Astrocyte of the cerebellum (primary cell): ENCODE measurements around the gene CLDND2.

ENCODE experiments used
- DNase-seq: peaks from one replicate; pipeline ENCODE4 v3.0.0-alpha.2; 2011; ENCODE audit warnings: low read depth
- H3K4me3 ChIP-seq: 2 replicates; pipeline ENCODE4 v1.5.1; 2011; ENCODE audit warnings: mild to moderate bottlenecking, low read depth, low read length, moderate library complexity
- CTCF ChIP-seq: IDR thresholded peaks from 2 replicates; pipeline ENCODE4 v1.5.1; 2012; ENCODE audit warnings: low read length, low read depth, moderate library complexity, mild to moderate bottlenecking; ENCODE audit errors: missing control alignments
- in situ Hi-C: cut with HindIII; loops from 2 replicates; pipeline ENCODE4 v1.10.0; 2017; ENCODE audit warnings: low sequenced_read_pairs

CLDND2 gene

GRCh38 chr19:51323481-51324166, 45.2 kb downstream of the CLDND2 start:
- in situ Hi-C loops: no loop called here

GRCh38 chr19:51321799-51322198, 47.0 kb downstream of the CLDND2 start:
- H3K4me3 ChIP-seq: no peak overlapping the region
- in situ Hi-C loops: no loop called here
- no peak for TF ChIP-seq CTCF
- no peak for DNase-seq

More at GRCh38 chr19:51323481-51324166, 45.2 kb downstream of the CLDND2 start:
- no peak overlapping the region for H3K4me3 ChIP-seq
- no peak for DNase-seq
- TF ChIP-seq CTCF: no peak

GRCh38 chr19:51320280-51320657, 48.5 kb downstream of the CLDND2 start:
- in situ Hi-C loops: no loop called here
- DNase-seq: no peak
- H3K4me3 ChIP-seq: no peak overlapping the region
- TF ChIP-seq CTCF: no peak

- no peak for DNase-seq
- no peak for TF ChIP-seq CTCF
- in situ Hi-C loops: no loop called here
- H3K4me3 ChIP-seq: no peak overlapping the region
Measured at GRCh38 chr19:51319649-51320279, 49.0 kb downstream of the CLDND2 start.

GRCh38 chr19:51318687-51319648, 49.8 kb downstream of the CLDND2 start:
- in situ Hi-C loops: no loop called here

More at GRCh38 chr19:51318687-51319648, 49.8 kb downstream of the CLDND2 start:
- no peak for DNase-seq
- no peak for TF ChIP-seq CTCF
- no peak overlapping the region for H3K4me3 ChIP-seq
